Measurements from ENCODE around the gene LBHD1.
"Not testable (repeated sequence)": the region's sequence is repeated elsewhere in the genome, so short reads cannot be mapped to it uniquely, and the experiment has no call there.

The LBHD1 gene

DNA sequence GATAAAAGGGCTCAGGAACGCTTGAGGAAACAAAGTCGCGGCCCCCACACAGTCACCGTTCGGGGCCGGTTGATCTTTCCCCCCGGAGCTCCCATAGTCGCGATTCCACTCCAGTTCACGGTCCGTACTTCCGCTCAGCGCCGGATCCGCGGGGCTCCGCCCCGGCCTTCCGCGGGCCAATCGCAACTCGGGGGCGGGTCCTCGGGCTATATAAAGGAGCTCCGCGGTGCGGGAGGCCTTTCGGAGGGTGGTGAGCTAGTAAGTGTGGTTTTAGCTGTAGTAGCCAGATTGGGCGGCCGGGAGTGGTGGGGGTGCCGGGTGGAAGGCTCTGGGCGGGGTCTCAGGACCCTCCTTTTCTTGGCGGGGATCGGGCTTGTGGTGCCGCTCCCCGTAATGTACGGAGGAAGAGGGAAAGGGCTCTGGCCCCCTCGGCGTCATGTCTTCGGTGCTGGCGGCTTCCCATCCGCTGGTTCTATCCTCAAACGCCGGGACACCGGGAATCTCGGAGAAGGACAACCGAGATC is 6.9 kb downstream of the LBHD1 start, which contains the start of the genes C11orf98 and CSKMT:
TSS of gene C11orf98 (minus strand) at position 136 of the 524 bp plus-strand sequence. CDS start at position 95, 41 bp downstream.
TSS of gene CSKMT (plus strand) at position 238 of the 524 bp plus-strand sequence. CDS start 568 bp downstream, outside the sequence.
- DNase-seq (ENCODE audit: low read depth in 1 of 2, low spot score in 1 of 2), result peak; percentile 96 to 97

DNA sequence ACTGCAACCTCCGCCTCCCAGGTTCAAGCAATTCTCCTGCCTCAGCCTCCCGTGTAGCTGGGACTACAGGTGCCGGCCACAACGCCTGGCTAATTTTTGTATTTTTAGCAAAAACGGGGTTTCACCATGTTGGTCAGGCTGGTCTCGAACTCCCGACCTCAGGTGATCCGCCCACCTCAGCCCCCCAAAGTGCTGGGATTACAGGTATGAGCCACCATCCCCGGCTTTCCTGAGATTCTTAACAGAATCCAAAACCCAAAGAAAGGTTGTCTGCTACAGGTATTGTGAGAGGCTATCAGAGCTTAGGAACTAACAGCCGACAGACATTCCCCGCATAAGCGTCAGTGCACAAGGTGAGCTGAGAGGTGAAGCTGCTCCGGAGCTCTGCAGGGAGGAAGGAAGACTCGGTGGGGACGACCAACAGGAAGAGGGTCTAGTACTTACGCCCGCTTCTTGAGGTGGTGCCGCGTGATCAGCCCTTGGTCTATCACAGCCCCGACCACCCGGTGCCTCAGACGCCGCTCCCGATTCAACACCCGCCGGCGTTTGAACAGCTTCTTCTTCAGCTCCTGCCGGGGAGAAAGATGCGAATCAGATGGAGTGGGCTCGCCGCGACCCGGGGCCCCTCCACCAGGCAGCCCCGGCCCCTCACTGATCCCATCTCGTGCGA is 7.5 kb downstream of the LBHD1 start:
- DNase-seq (ENCODE audit: low read depth in 1 of 2, low spot score in 1 of 2), result no peak

DNA sequence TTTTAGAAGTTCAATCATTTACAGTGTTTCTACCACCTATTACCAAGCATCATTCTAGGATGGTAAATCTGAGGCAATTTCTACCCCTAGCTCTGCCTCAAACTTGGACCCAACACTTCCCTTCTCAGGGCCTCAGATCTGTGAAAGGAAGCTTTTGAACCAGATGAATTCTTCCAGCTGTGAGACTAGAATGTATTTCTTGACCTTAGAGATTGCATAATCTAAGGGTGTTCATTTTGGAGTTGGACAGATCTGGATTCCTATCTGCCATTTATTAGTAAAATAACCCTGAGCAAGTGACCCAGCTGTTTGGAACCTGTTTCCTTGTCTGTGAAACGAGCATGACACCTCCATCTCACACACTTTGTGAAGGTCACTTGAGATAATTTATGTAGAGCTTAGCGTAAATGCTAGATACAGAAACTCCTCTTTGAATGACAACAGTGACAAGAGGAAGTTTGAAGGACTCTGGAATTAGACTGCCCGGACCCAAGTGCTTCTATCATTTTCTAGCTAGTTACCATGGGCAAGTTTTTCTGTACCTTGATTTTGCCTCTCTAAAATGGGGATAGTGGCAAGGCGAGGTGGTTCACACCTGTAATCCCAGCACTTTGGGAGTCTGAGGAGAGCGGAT is 15.2 kb downstream of the LBHD1 start:
- DNase-seq (ENCODE audit: low read depth in 1 of 2, low spot score in 1 of 2), result no peak

DNA sequence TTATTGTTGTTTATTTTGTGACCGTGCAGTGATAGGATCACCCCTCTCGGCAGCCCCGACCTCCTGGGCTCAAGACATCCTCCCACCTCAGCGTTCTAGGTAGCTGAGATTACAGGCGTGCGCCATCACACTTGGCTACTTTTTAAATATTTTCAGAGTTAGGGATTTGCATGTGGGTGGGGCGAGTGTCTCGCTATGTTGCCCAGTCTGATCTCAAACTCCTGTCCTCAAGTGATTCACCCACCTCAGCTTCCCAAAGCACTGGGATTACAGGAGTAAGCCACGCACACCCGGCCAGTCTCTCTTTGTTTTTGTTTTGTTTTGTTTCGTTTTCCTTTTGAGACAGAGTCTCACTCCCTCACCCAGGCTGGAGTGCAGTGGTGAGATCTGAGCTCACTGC is 17.8 kb downstream of the LBHD1 start:
- no peak for DNase-seq (ENCODE audit: low read depth in 1 of 2, low spot score in 1 of 2)

DNA sequence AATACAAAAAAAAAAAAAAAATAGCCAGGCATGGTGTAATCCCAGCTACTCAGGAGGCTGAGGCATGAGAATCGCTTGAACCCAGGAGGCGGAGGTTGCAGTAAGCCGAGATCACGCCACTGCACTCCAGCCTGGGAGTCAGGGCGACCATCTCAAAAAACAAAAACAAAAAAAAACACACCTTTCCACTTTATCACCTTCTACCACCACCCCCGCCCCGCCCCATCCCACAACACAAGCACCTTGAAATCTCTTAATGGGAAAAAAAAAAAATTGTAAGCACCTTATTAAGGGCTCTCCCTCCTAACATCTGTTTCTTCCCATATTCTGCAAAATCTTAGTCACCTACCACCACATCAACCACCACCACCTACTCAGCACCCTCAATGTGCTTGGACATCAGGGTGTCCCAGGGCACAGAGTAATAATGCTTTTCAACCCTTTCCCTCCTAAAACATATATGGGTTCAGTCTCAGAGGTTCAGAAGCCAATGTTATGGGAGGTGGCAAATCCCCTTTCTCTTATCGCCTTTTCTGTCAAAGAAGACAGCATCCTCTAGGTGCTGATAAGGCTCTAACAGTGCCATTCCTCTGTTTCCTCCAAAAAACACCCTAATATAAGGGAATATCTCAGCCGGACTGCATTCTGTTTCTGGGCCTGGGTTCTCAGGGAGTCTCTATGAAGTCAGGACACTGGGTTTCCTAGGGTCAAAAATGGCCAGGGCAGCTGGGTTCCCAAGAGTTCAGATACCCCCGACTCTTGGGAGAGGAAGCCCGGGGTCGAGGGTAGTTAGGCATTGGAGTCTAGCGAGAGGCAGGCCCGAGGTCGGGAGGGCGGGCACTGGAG is 19.7 kb downstream of the LBHD1 start:
- DNase-seq (ENCODE audit: low read depth in 1 of 2, low spot score in 1 of 2), result no peak

DNA sequence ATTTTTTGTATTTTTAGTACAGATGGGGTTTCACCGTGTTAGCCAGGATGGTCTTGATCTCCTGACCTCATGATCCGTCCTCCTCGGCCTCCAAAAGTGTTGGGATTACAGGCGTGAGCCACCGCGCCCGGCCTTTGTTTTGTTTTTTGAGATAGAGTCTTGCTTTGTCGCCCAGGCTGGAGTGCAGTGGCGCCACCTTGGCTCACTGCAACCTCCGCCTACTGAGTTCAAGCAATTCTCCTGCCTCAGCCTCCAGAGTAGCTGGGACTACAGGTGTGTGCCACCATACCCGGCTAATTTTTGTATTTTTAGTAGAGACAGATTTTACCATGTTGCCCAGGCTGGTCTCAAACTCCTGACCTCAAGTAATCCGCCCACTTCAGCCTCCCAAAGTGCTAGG is 21.8 kb downstream of the LBHD1 start:
- not testable (repeated sequence) for DNase-seq (ENCODE audit: low read depth in 1 of 2, low spot score in 1 of 2)

DNA sequence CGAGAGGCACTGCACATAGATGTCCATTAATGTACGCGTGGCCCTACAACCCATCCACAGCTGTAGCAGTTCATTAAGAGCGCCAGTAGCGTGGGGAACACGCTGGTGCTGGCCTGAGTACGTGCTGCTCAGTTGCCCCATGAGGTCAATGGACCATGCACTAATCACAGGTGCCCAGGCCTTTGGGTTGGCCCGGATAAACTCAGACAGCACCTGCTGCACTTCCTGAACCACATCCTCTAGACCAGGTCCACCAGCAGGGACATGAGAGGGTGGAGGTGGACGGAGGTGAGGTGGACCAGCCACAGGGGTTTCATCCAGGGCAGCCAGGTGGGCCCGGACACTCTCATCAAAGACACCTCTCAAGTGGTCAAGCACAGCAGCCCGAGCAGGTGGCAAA is 22.6 kb downstream of the LBHD1 start:
- no peak for DNase-seq (ENCODE audit: low read depth in 1 of 2, low spot score in 1 of 2)

DNA sequence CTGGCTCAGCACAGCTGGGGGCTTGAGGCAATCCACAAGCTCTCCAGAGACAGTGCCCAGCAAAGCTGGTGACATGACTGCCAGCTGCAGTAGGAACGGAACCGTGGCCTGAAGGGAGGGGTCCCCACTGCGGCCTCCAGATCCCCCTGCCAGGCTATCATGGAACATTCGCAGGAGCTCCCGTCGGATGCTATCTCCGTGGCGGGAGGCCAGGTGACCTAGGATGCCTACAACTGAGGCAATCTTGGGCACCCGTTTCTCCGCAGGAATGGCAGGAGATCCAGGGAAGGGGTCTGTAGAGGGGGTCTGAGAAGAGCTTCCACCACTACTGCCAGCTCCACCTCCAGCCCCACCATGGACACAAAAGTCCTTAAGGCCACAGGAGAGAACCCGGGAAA is 23.1 kb downstream of the LBHD1 start:
- DNase-seq (ENCODE audit: low read depth in 1 of 2, low spot score in 1 of 2), result no peak

DNA sequence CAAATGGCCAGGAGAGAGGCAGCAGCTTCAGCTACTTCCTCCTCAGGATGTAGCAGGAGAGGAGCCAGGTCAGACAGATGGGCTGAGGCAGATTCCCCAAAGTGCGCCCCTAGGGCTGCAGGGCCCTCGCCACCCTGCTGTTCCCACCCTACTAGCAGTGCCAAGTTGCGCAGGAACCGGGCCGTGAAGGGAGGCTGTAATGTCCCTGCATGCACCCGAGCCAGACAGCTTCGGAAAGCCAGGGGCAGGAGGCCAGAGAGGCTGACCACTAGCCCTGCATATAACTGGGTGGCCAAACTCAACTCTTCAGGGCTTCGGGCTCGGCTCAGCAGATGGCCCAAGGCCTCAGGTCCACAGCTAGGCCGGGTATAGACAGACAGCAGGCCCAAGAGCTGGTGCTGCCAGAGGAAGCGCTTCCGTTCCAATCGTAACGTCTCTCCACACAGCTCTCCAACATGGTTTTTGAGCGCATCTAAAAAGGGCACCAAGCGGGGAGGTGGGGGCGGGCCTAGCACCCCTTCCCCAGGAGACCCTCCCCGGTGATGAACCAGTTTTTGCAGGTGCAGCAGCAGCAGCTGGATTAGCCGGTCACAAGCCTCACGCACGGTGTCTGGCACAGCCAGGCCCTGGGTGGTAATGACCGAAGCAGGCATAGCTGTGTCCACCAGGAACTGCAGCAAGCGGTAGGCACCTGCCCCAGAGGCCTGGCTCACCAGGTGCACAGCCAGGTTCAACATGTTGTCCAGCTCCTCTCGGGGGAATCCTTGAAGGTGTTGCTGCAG is 23.7 kb downstream of the LBHD1 start:
- DNase-seq (ENCODE audit: low read depth in 1 of 2, low spot score in 1 of 2), result no peak

DNA sequence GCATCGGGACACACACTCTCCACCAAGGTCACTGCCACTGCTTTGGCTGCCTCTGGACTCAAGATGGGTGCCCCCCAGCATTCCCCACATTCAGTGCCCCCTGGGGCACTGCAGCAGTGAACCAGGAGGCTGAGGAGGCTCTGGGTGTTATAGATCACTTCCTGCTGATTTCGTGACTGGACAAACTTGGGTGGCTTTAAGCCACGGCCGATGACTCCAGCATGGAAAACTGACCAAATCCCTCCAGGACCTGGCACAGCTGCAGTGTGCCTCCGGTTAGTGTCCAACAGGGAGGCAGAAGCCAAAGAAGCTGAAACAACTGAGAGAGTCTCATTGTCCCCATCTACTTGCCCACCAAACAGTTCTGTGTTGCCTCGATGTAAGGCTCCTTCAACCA is 24.5 kb downstream of the LBHD1 start:
- no peak for DNase-seq (ENCODE audit: low read depth in 1 of 2, low spot score in 1 of 2)

DNA sequence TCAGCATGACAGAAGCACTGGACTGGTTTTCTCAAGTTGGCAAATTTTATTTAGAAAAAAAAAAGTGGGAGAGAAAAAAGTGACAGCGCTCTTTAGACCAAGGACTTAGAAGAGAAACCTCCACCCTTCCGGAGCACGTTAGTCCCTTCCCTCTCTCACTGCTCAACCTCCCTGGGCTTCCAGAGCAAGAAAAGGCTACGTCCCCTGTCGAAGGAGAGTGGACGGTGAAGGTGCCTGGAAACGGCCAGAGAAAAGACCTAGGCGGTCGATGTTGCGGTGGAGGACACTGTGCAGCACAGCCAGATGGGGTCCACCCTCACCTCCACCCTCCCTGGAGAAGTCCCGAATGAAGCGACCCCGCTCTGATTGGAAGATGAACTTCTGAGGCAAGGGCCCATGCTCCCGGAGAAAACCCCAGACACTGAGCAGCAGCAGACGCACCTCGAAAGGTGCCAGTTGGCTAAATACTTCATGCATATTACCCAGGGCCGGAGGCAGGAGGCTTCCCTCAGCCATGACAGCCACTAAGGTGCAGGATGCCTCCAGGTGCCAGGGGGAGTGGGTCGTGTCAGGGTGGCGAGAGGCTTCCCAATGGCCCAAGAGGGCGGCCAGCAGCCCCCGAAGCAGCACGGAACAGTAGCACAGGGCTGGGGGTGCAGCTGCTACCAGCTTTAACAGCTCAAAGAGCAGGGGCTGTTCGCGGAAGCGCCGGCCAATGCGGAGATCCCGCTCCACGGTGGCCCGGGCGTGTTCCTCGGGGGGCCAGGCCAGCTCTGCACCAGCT is 25.1 kb downstream of the LBHD1 start:
- DNase-seq (ENCODE audit: low read depth in 1 of 2, low spot score in 1 of 2), result no peak

DNA sequence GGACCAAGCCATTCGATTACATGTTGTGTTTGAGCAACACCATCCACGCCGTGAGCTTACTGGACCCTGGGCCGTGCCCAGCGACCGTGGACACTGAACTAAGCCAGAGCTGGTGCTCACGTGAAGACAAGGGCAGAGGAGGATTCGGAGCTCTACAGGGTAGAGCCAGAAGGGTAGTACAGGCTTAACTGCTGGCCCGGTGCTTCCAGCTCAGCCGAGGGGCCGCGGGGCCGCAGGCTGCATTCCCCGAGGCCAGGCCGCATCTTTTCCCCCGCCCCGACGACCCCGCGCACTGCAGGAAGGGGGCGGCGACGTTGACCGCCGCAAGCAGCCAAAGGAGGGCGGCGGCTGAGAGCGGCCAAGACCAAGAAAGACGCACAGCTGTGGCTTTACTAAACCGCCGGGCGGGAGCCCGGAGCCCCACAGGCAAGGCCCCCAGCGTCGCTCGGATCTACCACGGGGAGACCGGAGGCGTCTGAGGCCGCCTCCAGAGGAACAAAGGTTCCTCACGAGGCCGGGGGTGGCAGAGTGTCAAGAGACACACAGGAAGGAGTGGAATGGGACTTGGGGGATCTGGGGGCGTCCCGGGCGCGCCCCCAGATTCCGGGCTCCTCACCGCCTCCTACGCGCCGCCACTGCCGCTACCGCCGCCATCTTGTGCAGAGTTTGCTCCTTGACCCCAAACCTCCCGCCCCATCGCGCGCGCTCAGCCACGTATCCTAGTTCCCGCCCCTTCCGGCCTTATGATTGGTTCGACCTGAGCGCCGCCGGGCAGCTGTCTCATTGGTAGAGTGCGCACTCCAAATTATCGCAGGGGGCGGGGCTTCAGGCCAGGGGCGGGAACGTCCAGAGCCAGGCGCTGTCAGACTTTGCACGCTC is 25.9 kb downstream of the LBHD1 start, which contains the start of gene GANAB:
TSS of gene GANAB (minus strand) at position 668 of the 879 bp plus-strand sequence. CDS start at position 654, 14 bp downstream.
- peak; percentile 98 to 99 for DNase-seq (ENCODE audit: low read depth in 1 of 2, low spot score in 1 of 2)

DNA sequence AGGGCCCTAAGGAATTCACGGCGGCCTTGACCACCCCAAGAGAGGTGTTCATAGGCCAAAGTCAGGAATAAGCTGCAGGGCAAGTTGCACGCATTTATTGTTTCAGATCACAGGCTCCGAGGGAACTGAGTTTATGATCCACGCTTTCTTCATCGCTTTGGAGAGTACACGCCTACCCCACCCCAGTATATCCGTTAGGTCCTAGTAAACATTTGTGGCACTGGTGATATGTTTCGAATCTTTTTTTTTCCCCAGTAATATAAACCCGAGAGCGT is 26.5 kb downstream of the LBHD1 start:
- DNase-seq (ENCODE audit: low read depth in 1 of 2, low spot score in 1 of 2), result no peak

DNA sequence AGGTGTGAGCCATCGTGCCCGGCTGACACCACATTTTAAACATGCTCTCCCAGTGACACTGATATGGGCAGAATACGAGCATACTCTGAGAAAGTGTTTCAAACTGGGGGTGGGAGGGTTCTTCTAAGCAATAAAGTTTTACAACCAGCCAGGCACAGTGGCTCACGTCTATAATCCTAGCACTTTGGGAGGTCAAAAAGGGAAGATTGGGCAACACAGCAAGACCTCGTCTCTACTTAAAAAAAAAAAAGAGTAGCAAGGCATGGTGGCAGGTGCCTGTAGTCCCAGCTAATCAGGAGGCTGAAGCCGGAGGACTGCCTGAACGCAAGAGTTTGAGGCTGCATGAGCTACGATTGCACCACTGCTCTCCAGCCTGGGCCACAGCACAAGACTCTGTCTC is 27.8 kb downstream of the LBHD1 start:
- no peak for DNase-seq (ENCODE audit: low read depth in 1 of 2, low spot score in 1 of 2)

DNA sequence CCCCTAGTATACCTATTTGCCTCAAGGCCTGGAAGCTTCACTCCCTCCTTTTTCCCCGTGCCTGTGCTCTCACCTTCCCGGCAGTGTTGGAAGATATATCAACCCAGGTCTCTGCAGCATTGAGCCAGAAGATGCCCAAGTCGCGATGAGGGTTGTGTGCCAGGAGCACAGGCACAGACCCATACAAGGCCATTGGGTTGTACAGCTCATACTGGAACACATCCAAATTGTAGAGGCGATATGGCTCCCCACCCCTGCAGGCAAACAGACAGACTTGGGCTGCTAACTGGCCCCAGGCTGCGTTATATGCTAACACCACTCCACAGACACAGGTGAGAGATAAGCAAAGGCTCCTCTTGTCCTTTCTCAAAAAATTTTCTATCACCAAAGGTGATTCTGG is 39.6 kb downstream of the LBHD1 start:
- DNase-seq (ENCODE audit: low read depth in 1 of 2, low spot score in 1 of 2), result no peak

DNA sequence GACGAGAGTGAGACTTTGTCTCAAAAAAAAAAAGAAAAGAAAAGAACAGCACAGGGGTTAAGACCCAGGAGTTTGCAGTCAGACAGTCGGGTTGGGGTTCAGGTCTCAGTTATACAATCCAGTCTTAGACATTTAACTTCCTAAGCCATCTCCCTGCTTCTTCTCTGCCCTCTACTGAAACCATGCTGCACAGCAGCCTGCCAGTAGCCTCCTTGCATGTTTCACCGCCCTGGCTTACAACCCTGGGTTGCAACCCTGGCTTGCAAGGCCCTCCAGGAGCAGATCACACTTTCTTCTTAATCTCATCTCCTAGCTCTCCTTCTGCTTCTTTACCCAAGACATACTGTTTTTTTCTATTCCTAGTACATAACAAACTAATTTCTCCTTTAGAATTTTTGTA is 44.4 kb downstream of the LBHD1 start:
- DNase-seq (ENCODE audit: low read depth in 1 of 2, low spot score in 1 of 2), result no peak

DNA sequence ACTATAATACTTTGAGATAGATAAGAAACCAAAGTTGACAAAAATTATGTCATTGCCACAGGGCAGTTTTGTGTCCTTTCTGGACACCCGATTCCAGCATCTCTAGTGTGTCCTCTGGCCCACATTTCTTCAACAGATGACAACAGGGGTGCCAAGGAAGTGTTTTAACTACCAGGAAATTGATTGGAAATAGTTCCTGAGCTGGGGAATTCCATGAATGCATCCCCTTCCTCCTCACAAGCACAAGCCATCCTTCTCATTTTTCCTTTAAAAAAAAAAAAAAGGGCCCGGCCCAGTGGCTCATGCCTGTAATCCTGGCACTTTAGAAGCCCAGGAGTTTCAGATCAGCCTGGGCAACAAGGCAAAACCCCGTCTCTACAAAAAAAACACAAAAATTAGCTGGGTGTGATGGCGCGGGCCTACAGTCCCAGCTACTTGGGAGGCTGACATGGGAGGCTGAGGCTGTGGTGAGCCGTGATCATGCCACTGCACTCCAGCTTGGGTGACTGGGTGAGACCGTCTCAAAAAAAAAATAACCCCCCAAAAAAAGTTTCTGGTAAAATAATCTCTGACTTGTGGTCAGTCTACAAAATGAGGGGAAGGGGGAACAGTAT is 49.5 kb downstream of the LBHD1 start:
- DNase-seq (ENCODE audit: low read depth in 1 of 2, low spot score in 1 of 2), result no peak

DNA sequence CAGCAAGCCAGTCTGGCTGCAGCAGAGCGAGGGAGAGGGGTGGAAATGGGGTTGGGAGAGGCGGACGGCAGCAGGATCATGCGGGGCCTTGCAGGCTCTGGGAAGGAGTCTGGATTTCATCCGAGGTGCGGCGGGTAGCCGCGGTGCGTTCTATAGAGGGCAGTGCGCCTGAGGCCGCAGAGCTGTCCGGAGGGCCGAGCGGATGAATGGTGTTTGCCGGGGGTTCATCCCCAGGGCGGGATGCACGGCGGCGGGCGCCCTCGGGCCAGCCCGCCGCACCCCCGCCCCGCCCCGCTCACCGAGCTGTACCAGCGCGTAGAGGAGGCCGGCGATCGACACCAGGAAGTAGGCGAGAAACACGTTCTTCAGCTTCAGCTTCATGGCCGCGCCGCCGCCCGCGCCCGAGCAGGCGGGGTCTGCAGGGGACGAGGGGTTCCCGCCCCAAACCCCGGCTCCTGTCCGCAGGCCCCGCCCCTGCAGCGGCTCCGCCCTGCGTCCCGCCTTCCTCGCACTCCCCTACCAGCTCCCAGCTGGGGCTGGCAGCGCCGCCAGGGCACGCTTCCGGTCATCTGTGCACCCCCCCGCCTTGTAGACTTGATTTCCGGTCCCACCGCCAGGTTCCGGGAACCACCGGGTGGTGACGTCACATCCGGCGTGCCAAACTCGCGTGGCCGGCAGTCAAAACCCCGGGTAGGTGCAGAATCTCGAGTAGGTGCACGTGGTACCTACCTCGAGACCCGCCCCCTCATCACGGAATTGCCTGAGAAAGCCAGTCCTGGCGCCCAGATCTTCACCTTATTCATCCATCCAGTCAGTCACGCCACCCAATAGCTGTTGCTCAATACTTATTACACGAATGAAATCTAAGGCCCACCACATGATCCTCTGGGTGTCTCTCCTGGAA is 50.2 kb downstream of the LBHD1 start, which contains the start of gene B3GAT3:
TSS of gene B3GAT3 (minus strand) at position 420 of the 904 bp plus-strand sequence. CDS start at position 381, 39 bp downstream.
- DNase-seq (ENCODE audit: low read depth in 1 of 2, low spot score in 1 of 2), result peak; percentile 93 to 97

Measured in activated CD4-positive, alpha-beta T cell treated with anti-CD3 and anti-CD28 coated beads, Interleukin-2, amount 50 U/mL, for 24 hours (primary cell).